Middle frontal gyrus (tissue), 1 donor: Measurements from ENCODE around the gene PSD4.

Experiments
- DNase-seq: peaks from one replicate; pipeline ENCODE4 v3.0.0-alpha.2; 2015; ENCODE audit warnings: low spot score; ENCODE audit errors: extremely low spot score

Gene PSD4

GRCh38 chr2:113167115-113167932 is 6.4 kb upstream of the PSD4 start:
- DNase-seq, result no peak

GRCh38 chr2:113167962-113168340 is 5.8 kb upstream of the PSD4 start:
- no peak for DNase-seq

- DNase-seq, result no peak
Measured at GRCh38 chr2:113169002-113169530, 4.7 kb upstream of the PSD4 start.

GRCh38 chr2:113169586-113169985 is 4.2 kb upstream of the PSD4 start:
- DNase-seq, result no peak

- no peak for DNase-seq
Measured at GRCh38 chr2:113171334-113172075, 2.3 kb upstream of the PSD4 start.

GRCh38 chr2:113172721-113173541 is 840 bp upstream of the PSD4 start:
- no peak for DNase-seq

GRCh38 chr2:113174376-113174750 is 592 bp downstream of the PSD4 start:
- DNase-seq, result no peak

- no peak for DNase-seq
Measured at GRCh38 chr2:113175042-113175628, 1.4 kb downstream of the PSD4 start.

GRCh38 chr2:113175736-113176695 is 2.2 kb downstream of the PSD4 start:
- DNase-seq, result no peak

- DNase-seq, result no peak
Measured at GRCh38 chr2:113176696-113177355, 3.1 kb downstream of the PSD4 start.

- no peak for DNase-seq
Measured at GRCh38 chr2:113178069-113178746, 4.4 kb downstream of the PSD4 start.

- DNase-seq, result no peak
Measured at GRCh38 chr2:113178891-113179290, 5.1 kb downstream of the PSD4 start.

- DNase-seq, result no peak
Measured at GRCh38 chr2:113179446-113180045, 5.8 kb downstream of the PSD4 start.

- no peak for DNase-seq
Measured at GRCh38 chr2:113180131-113180946, 6.6 kb downstream of the PSD4 start.

- DNase-seq, result no peak
Measured at GRCh38 chr2:113181258-113182051, 7.7 kb downstream of the PSD4 start.

- DNase-seq, result no peak
Measured at GRCh38 chr2:113182471-113183260, 8.9 kb downstream of the PSD4 start.
